Measurements from ENCODE around the gene SCAF11. TPM values are rescaled to one million over a fixed set of nuclear protein-coding genes. Genes with fewer than 3 reads are reported as not detected.

SCAF11 gene
- total RNA-seq, 2 experiments from 2014 or later: 130 TPM

GRCh38 chr12:45880533-45880932 lies 109.8 kb downstream of the SCAF11 start:
- Histone ChIP-seq H2AFZ (ENCODE audit: low read length) (no peak overlapping the region), H3K4me1 (ENCODE audit: insufficient read depth, low read length, poor library complexity, severe bottlenecking) (no peaks in the 10 kb centered on the region), H4K20me1 (ENCODE audit: insufficient read depth, low read length) (no peaks in the 10 kb centered on the region), H3K9me2 (ENCODE audit: insufficient read depth, low read length) (no peaks in the 10 kb centered on the region), H3K79me2 (ENCODE audit: insufficient read depth, low read depth, low read length) (no peaks in the 10 kb centered on the region), H3K27ac (ENCODE audit: low read depth, low read length, poor library complexity, severe bottlenecking) (no peak overlapping the region), H3K4me3 (ENCODE audit: low read depth, low read length, poor library complexity, severe bottlenecking) (no peak overlapping the region), H3K9me3 (ENCODE audit: low read length) (peaks cover 7% of the 10 kb centered on the region; the same call in 1 of the 2 replicates), H3K4me2 (ENCODE audit: low read length) (no peak overlapping the region), H3K36me3 (ENCODE audit: insufficient read depth, low read length) (peaks cover 48% of the 10 kb centered on the region)
- BruUV-seq (replicated peaks): TSS peak; percentile 20
- ChIA-PET POLR2A (no interaction called here), CTCF (ENCODE audit: unreplicated experiment) (no interaction called here)
- TF ChIP-seq CTCF (conservative IDR thresholded peaks at IDR 0.05; ENCODE audit: low read length) (no peak), EZH2phosphoT487 (IDR thresholded peaks at IDR 0.05; ENCODE audit: borderline replicate concordance, low read depth, low read length) (no peak)
- DNase-seq (ENCODE audit: low spot score): no peak
- intact Hi-C loops (cut with micrococcal nuclease; ENCODE audit: unreplicated experiment): no loop called here

- Histone ChIP-seq H3K9me3 (ENCODE audit: low read length) (0 out of 2 replicates have a peak, but pooled peaks cover 5% of the 10 kb centered on the region), H4K20me1 (ENCODE audit: insufficient read depth, low read length) (no peaks in the 10 kb centered on the region), H3K27ac (ENCODE audit: low read depth, low read length, poor library complexity, severe bottlenecking) (no peak overlapping the region), H3K36me3 (ENCODE audit: insufficient read depth, low read length) (peaks cover 48% of the 10 kb centered on the region), H3K4me3 (ENCODE audit: low read depth, low read length, poor library complexity, severe bottlenecking) (no peak overlapping the region), H2AFZ (ENCODE audit: low read length) (no peak overlapping the region), H3K9me2 (ENCODE audit: insufficient read depth, low read length) (no peaks in the 10 kb centered on the region), H3K4me2 (ENCODE audit: low read length) (no peak overlapping the region), H3K4me1 (ENCODE audit: insufficient read depth, low read length, poor library complexity, severe bottlenecking) (no peaks in the 10 kb centered on the region), H3K79me2 (ENCODE audit: insufficient read depth, low read depth, low read length) (no peaks in the 10 kb centered on the region)
- intact Hi-C loops (cut with micrococcal nuclease; ENCODE audit: unreplicated experiment): no loop called here
- DNase-seq (ENCODE audit: low spot score): no peak
- no TSS peak for BruUV-seq (replicated peaks)
- ChIA-PET POLR2A (no interaction called here), CTCF (ENCODE audit: unreplicated experiment) (no interaction called here)
- TF ChIP-seq CTCF (conservative IDR thresholded peaks at IDR 0.05; ENCODE audit: low read length) (no peak), EZH2phosphoT487 (IDR thresholded peaks at IDR 0.05; ENCODE audit: borderline replicate concordance, low read depth, low read length) (no peak)
These were observed 110.9 kb downstream of the SCAF11 start for GRCh38 chr12:45879363-45879895.

GRCh38 chr12:45878630-45879255 lies 111.6 kb downstream of the SCAF11 start:
- H3K9me3 ChIP-seq (ENCODE audit: low read length): 0 out of 2 replicates have a peak, but pooled peaks cover 5% of the 10 kb centered on the region
- no peaks in the 10 kb centered on the region for H3K79me2 ChIP-seq (ENCODE audit: insufficient read depth, low read depth, low read length)
- ChIA-PET CTCF (ENCODE audit: unreplicated experiment) (no interaction called here), POLR2A (interaction anchor here (0.7 kb wide), 1 partner anchor 24 kb away, joined by 3 read pairs; no protein-coding TSS in a partner anchor)
- peaks cover 48% of the 10 kb centered on the region for H3K36me3 ChIP-seq (ENCODE audit: insufficient read depth, low read length)
- no peak overlapping the region for H3K4me2 ChIP-seq (ENCODE audit: low read length)
- H2AFZ ChIP-seq (ENCODE audit: low read length): no peak overlapping the region
- H3K9me2 ChIP-seq (ENCODE audit: insufficient read depth, low read length): no peaks in the 10 kb centered on the region
- no peak for DNase-seq (ENCODE audit: low spot score)
- H3K4me1 ChIP-seq (ENCODE audit: insufficient read depth, low read length, poor library complexity, severe bottlenecking): no peaks in the 10 kb centered on the region
- intact Hi-C loops (cut with micrococcal nuclease; ENCODE audit: unreplicated experiment): no loop called here
- no peak overlapping the region for H3K4me3 ChIP-seq (ENCODE audit: low read depth, low read length, poor library complexity, severe bottlenecking)
- H4K20me1 ChIP-seq (ENCODE audit: insufficient read depth, low read length): no peaks in the 10 kb centered on the region
- TF ChIP-seq EZH2phosphoT487 (IDR thresholded peaks at IDR 0.05; ENCODE audit: borderline replicate concordance, low read depth, low read length) (no peak), CTCF (conservative IDR thresholded peaks at IDR 0.05; ENCODE audit: low read length) (no peak)
- no TSS peak for BruUV-seq (replicated peaks)
- no peak overlapping the region for H3K27ac ChIP-seq (ENCODE audit: low read depth, low read length, poor library complexity, severe bottlenecking)
